ENCODE data around the gene SAFB2. TPM values are rescaled to one million over a fixed set of nuclear protein-coding genes. Genes with fewer than 3 reads are reported as not detected.

SAFB2 gene
- polyA plus RNA-seq, 1 experiment = 13.3 TPM

DNA sequence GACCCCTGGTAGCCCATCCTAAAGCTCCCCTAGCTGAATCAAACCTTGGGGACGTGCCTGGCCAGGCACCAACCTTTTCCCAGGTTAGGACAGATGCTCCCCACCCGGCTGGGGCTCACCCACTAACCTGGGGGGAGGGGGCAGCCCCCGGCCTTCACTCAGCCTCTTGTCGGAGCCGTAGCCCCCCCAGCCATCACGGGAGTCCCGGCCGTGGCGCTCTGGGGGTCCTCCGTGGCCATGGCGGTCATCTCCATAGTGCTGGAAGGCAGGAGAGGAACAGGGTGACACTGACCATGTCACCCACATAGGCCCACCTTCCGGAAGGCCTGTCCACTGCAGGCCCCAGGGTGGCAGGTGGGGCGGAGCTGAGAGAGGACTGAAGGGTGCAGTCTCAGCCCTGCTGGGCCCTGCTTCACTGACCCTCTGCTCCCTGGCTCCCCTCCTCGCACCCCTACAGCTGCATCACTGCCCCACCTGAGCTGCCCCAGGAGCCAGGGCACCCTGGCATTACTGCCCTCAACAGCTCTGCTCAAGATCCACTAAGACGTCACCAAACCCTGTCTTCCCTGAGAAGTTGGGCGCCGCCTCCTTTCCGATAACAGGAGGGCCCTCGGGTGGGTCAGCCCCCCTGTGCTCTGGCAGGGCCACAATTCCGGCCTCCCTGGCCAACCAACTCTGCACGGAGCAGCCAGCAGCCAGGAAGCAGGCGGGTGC lies 32.3 kb downstream of the SAFB2 start:
- CTCF ChIA-PET = no interaction called here
- H3K4me3 ChIP-seq (ENCODE audit: low read depth, low read length) = no peak overlapping the region
- H3K36me3 ChIP-seq (ENCODE audit: control insufficient read depth, insufficient read depth, low read length) = peaks cover 51% of the 10 kb centered on the region
- POLR2A ChIA-PET = no interaction called here
- TF ChIP-seq, protein P1, sequence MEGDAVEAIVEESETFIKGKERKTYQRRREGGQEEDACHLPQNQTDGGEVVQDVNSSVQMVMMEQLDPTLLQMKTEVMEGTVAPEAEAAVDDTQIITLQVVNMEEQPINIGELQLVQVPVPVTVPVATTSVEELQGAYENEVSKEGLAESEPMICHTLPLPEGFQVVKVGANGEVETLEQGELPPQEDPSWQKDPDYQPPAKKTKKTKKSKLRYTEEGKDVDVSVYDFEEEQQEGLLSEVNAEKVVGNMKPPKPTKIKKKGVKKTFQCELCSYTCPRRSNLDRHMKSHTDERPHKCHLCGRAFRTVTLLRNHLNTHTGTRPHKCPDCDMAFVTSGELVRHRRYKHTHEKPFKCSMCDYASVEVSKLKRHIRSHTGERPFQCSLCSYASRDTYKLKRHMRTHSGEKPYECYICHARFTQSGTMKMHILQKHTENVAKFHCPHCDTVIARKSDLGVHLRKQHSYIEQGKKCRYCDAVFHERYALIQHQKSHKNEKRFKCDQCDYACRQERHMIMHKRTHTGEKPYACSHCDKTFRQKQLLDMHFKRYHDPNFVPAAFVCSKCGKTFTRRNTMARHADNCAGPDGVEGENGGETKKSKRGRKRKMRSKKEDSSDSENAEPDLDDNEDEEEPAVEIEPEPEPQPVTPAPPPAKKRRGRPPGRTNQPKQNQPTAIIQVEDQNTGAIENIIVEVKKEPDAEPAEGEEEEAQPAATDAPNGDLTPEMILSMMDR (IDR thresholded peaks at IDR 0.05; ENCODE audit: insufficient read depth, low read depth, low read length) = no peak
- no peaks in the 10 kb centered on the region for H3K27me3 ChIP-seq (ENCODE audit: control insufficient read depth, insufficient read depth, low read length)
- no peak for DNase-seq (ENCODE audit: low read depth)

DNA sequence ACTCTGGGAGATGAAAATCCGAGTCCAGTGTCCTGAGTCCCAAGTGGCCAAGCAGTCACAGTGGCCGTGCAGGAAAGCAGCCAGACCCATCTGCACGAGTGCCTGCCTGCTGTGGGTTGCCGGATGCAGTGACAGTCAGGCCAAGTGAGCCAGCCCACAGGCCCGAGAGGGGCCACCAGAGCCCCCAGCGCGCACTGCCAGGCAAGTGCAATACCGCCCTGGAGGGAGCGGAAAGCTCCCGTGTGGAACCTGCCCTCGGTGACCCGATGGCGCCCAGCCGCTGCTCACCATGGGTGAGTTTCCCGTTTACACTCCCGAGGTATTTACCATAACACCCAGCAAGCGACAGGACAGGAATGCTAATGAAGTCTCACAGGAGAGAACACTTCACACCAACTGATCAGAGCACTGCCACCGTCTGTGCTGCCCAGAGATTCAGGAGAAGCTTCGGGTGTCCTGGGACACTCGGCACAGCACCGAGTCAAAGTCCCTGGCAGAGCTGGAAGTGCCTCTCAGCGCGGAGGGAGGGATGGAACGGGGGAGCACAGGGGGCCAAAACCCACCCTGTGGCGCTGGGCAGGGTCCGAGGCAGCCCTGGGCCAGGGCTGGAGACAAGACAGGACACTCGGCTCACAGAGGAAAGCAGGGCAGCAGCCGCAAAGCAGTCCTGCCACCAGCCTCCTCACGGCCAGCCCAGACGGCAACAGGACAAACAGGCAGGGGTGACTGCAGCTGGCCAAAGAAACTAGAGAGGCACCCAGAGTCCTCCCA lies 33.5 kb downstream of the SAFB2 start:
- H3K4me3 ChIP-seq (ENCODE audit: low read depth, low read length) = no peak overlapping the region
- no peaks in the 10 kb centered on the region for H3K27me3 ChIP-seq (ENCODE audit: control insufficient read depth, insufficient read depth, low read length)
- CTCF ChIA-PET = interaction anchor here (0.5 to 1.6 kb wide), 3 partner anchors 9 to 541 kb away, joined by 3 to 4 read pairs (median 4); no protein-coding TSS in a partner anchor
- peaks cover 41% of the 10 kb centered on the region for H3K36me3 ChIP-seq (ENCODE audit: control insufficient read depth, insufficient read depth, low read length)
- TF ChIP-seq, protein P1 (IDR thresholded peaks at IDR 0.05; ENCODE audit: insufficient read depth, low read depth, low read length) = no peak
- no peak for DNase-seq (ENCODE audit: low read depth)
- POLR2A ChIA-PET = no interaction called here

DNA sequence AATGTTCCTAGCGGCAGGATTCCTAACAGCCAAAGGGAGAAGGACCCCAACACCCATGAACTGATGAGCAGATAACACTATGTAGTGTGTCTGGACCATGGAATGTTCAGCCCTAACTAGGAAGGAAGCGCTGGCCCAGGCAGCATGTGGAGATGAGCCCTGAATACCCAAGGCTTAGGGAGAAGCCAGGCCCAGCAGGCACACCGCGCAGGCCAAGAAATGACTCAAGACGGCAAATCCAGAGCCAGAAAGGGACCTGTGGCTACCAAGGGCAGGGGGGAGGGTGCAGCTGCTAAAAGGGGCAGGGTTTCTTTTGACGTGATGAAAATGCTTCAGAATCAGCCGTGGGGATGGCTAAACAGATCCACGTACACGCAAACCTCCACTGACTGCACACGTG lies 34.1 kb downstream of the SAFB2 start:
- ChIA-PET CTCF (interaction anchor here (1.6 kb wide), 1 partner anchor 8 kb away, joined by 4 read pairs; no protein-coding TSS in a partner anchor), POLR2A (no interaction called here)
- TF ChIP-seq, protein P1 (IDR thresholded peaks at IDR 0.05; ENCODE audit: insufficient read depth, low read depth, low read length) = no peak
- no peak overlapping the region for H3K4me3 ChIP-seq (ENCODE audit: low read depth, low read length)
- H3K36me3 ChIP-seq (ENCODE audit: control insufficient read depth, insufficient read depth, low read length) = peaks cover 35% of the 10 kb centered on the region
- no peaks in the 10 kb centered on the region for H3K27me3 ChIP-seq (ENCODE audit: control insufficient read depth, insufficient read depth, low read length)
- DNase-seq (ENCODE audit: low read depth) = no peak

DNA sequence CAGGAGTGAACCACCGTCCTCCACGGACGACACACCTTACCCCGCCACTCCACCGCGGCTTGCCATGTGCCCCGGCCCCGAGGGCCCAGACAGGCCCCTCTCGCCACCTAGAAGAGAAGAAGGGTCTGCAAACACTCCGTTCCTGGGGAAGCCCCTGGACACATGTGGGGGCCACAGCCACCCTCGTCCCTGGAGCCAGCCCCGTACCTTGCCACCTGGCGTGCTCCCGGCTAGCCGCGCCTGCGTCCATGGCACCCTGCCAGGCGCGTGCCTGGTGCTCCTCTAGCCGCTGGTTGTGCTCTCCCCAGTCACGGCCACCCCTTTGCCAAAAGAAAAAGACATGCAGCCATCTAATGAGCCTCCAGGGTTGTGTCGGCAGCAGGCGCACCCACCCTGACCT lies 34.9 kb downstream of the SAFB2 start:
- TF ChIP-seq, protein P1 (IDR thresholded peaks at IDR 0.05; ENCODE audit: insufficient read depth, low read depth, low read length) = no peak
- H3K4me3 ChIP-seq (ENCODE audit: low read depth, low read length) = no peak overlapping the region
- ChIA-PET CTCF (no interaction called here), POLR2A (no interaction called here)
- H3K27me3 ChIP-seq (ENCODE audit: control insufficient read depth, insufficient read depth, low read length) = no peaks in the 10 kb centered on the region
- no peak for DNase-seq (ENCODE audit: low read depth)
- H3K36me3 ChIP-seq (ENCODE audit: control insufficient read depth, insufficient read depth, low read length) = peaks cover 32% of the 10 kb centered on the region

DNA sequence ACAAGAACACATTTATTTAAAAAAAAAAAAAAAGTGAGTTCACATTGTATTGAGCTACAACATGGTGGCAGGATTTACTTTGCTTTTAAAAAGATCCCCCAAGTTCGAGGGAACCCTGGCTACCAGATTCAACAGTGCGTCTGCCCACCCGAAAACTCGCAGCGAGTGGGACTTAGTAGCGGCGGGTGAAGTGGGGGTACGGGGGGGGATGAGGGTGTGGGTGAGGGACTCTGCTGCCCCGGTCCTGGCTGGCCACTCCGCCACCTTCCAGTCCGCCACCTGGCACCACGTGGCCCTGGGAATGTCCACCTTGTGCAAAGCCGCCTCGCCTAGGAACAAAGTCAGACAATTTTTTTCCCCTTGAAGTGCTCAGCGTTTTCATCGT lies 35.5 kb downstream of the SAFB2 start:
- ChIA-PET POLR2A (no interaction called here), CTCF (no interaction called here)
- no peak for DNase-seq (ENCODE audit: low read depth)
- Histone ChIP-seq H3K36me3 (ENCODE audit: control insufficient read depth, insufficient read depth, low read length) (peaks cover 32% of the 10 kb centered on the region), H3K4me3 (ENCODE audit: low read depth, low read length) (no peak overlapping the region), H3K27me3 (ENCODE audit: control insufficient read depth, insufficient read depth, low read length) (no peaks in the 10 kb centered on the region)
- TF ChIP-seq, protein P1 (IDR thresholded peaks at IDR 0.05; ENCODE audit: insufficient read depth, low read depth, low read length) = no peak
